Liver (tissue), 3 donors: Measurements from ENCODE around the gene TSPEAR.

ENCODE experiments used
- EGR1 ChIP-seq, 2 donors: IDR thresholded peaks; 2 replicates each; pipeline ENCODE4 v1.6.1; 2016 to 2018; ENCODE audit warnings: antibody characterized with exemption in 2 of 2, low read depth in 2 of 2
- GABPA ChIP-seq, 2 donors: IDR thresholded peaks in 1 of 2; conservative IDR thresholded peaks in 1 of 2; 2 replicates each; pipeline ENCODE4 v1.6.1; 2016; ENCODE audit warnings: antibody characterized with exemption in 2 of 2, mild to moderate bottlenecking in 1 of 2, moderate library complexity in 1 of 2
- HNF4G ChIP-seq: IDR thresholded peaks from 2 replicates; pipeline ENCODE4 v1.6.1; 2016; ENCODE audit warnings: antibody characterized with exemption
- JUND ChIP-seq, 2 donors: IDR thresholded peaks; 2 replicates each; pipeline ENCODE4 v1.6.1; 2016; ENCODE audit warnings: antibody characterized with exemption in 2 of 2
- RAD21 ChIP-seq, 2 donors: IDR thresholded peaks; 2 replicates each; pipeline ENCODE4 v1.6.1; 2016; ENCODE audit warnings: antibody characterized with exemption in 2 of 2, mild to moderate bottlenecking in 2 of 2
- RXRA ChIP-seq, 2 donors: IDR thresholded peaks; 2 replicates each; pipeline ENCODE4 v1.6.1; 2017 to 2018; ENCODE audit warnings: antibody characterized with exemption in 2 of 2, mild to moderate bottlenecking in 1 of 2
- SP1 ChIP-seq: IDR thresholded peaks from 2 replicates; pipeline ENCODE4 v1.6.1; 2018; ENCODE audit warnings: antibody characterized with exemption, mild to moderate bottlenecking
- TAF1 ChIP-seq: conservative IDR thresholded peaks from 2 replicates; pipeline ENCODE4 v1.6.1; 2016; ENCODE audit warnings: antibody characterized with exemption, mild to moderate bottlenecking
- YY1 ChIP-seq: IDR thresholded peaks from 2 replicates; pipeline ENCODE4 v1.6.1; 2016; ENCODE audit warnings: antibody characterized with exemption, mild to moderate bottlenecking
- TF ChIP-seq, protein P1 (sequence below): fragments of 150-350 bp; IDR thresholded peaks from 2 replicates; pipeline ENCODE4 v1.5.1; 2017; ENCODE audit warnings: improper control_type of control experiment, low read depth, low read length; ENCODE audit not compliant: missing input control
- TF ChIP-seq, protein P2 (sequence below): IDR thresholded peaks from 2 replicates; pipeline ENCODE4 v1.6.1; 2016; ENCODE audit warnings: antibody characterized with exemption
- TF ChIP-seq, protein P3 (sequence below): IDR thresholded peaks from 2 replicates; pipeline ENCODE4 v1.6.1; 2016; ENCODE audit warnings: antibody characterized with exemption
- TF ChIP-seq, protein P4 (sequence below): IDR thresholded peaks from 2 replicates; pipeline ENCODE4 v1.6.1; 2016; ENCODE audit warnings: antibody characterized with exemption, mild to moderate bottlenecking
- TF ChIP-seq, protein P5 (sequence below): IDR thresholded peaks from 2 replicates; pipeline ENCODE4 v1.6.1; 2016; ENCODE audit warnings: antibody characterized with exemption
- donor health status: healthy.
- donor health status: healthy.

DNA sequence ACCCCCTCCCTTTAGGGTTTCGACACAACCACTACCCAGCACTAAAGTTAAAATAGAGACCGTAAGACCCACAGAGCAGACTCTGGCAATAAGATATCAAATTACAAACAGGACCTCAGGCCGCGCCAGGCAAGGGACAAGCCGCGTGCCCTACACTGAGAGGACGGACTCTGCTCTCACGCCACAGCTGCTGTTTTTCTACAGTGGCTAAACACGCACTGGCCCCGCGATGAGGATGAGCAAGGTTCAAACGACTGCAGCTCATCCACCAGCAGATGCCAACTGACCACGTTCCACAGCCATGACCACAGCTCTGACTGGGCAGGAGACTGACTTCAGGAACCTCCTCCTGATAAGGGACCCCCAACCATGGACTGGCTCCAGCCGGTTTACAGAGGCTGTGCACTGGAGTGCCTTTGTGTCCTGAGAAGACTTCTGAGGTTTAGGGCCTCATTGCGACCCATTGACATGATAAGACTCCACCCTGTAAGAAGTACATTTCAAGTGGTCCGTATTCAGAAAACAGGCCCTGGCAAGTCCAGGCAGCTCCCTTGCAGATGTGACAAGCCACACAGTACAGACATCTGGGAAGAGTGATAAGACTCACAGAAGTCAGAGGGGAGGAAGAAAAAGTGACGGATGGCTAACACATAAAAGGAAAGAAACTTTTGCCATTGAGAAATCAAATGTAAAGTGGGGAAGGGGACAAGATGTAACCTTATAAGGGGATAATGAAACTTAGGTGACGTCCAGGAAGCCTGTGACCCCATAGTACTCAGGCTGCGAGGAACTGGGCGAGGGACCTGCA lies 117.6 kb downstream of the TSPEAR start:
- TF ChIP-seq, protein P1, sequence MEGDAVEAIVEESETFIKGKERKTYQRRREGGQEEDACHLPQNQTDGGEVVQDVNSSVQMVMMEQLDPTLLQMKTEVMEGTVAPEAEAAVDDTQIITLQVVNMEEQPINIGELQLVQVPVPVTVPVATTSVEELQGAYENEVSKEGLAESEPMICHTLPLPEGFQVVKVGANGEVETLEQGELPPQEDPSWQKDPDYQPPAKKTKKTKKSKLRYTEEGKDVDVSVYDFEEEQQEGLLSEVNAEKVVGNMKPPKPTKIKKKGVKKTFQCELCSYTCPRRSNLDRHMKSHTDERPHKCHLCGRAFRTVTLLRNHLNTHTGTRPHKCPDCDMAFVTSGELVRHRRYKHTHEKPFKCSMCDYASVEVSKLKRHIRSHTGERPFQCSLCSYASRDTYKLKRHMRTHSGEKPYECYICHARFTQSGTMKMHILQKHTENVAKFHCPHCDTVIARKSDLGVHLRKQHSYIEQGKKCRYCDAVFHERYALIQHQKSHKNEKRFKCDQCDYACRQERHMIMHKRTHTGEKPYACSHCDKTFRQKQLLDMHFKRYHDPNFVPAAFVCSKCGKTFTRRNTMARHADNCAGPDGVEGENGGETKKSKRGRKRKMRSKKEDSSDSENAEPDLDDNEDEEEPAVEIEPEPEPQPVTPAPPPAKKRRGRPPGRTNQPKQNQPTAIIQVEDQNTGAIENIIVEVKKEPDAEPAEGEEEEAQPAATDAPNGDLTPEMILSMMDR = no peak
- TF ChIP-seq TAF1 (no peak), EGR1 (IDR thresholded peaks at IDR 0.05; ENCODE audit: low read depth in 2 of 2) (no peak), GABPA (IDR thresholded peaks at IDR 0.05 in 1 of 2, conservative IDR thresholded peaks at IDR 0.05 in 1 of 2) (no peak), SP1 (peak; percentile 86), HNF4G (peak; percentile 66), RAD21 (IDR thresholded peaks at IDR 0.05) (peak in 1 of 2 donors; percentile 36), JUND (IDR thresholded peaks at IDR 0.05) (peak in 1 of 2 donors; percentile 54), YY1 (peak; percentile 41), RXRA (IDR thresholded peaks at IDR 0.05) (peak; percentile 40 to 75)
- TF ChIP-seq, protein P2, sequence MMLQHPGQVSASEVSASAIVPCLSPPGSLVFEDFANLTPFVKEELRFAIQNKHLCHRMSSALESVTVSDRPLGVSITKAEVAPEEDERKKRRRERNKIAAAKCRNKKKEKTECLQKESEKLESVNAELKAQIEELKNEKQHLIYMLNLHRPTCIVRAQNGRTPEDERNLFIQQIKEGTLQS = no peak
- TF ChIP-seq, protein P3, sequence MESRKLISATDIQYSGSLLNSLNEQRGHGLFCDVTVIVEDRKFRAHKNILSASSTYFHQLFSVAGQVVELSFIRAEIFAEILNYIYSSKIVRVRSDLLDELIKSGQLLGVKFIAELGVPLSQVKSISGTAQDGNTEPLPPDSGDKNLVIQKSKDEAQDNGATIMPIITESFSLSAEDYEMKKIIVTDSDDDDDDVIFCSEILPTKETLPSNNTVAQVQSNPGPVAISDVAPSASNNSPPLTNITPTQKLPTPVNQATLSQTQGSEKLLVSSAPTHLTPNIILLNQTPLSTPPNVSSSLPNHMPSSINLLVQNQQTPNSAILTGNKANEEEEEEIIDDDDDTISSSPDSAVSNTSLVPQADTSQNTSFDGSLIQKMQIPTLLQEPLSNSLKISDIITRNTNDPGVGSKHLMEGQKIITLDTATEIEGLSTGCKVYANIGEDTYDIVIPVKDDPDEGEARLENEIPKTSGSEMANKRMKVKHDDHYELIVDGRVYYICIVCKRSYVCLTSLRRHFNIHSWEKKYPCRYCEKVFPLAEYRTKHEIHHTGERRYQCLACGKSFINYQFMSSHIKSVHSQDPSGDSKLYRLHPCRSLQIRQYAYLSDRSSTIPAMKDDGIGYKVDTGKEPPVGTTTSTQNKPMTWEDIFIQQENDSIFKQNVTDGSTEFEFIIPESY = no peak
- TF ChIP-seq, protein P4, sequence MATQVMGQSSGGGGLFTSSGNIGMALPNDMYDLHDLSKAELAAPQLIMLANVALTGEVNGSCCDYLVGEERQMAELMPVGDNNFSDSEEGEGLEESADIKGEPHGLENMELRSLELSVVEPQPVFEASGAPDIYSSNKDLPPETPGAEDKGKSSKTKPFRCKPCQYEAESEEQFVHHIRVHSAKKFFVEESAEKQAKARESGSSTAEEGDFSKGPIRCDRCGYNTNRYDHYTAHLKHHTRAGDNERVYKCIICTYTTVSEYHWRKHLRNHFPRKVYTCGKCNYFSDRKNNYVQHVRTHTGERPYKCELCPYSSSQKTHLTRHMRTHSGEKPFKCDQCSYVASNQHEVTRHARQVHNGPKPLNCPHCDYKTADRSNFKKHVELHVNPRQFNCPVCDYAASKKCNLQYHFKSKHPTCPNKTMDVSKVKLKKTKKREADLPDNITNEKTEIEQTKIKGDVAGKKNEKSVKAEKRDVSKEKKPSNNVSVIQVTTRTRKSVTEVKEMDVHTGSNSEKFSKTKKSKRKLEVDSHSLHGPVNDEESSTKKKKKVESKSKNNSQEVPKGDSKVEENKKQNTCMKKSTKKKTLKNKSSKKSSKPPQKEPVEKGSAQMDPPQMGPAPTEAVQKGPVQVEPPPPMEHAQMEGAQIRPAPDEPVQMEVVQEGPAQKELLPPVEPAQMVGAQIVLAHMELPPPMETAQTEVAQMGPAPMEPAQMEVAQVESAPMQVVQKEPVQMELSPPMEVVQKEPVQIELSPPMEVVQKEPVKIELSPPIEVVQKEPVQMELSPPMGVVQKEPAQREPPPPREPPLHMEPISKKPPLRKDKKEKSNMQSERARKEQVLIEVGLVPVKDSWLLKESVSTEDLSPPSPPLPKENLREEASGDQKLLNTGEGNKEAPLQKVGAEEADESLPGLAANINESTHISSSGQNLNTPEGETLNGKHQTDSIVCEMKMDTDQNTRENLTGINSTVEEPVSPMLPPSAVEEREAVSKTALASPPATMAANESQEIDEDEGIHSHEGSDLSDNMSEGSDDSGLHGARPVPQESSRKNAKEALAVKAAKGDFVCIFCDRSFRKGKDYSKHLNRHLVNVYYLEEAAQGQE = peak; percentile 37
- TF ChIP-seq, protein P5, sequence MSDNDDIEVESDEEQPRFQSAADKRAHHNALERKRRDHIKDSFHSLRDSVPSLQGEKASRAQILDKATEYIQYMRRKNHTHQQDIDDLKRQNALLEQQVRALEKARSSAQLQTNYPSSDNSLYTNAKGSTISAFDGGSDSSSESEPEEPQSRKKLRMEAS = no peak
